ENCODE results near the gene SOX6. TPM values are rescaled to one million over a fixed set of nuclear protein-coding genes. Genes with fewer than 3 reads are reported as not detected.

The SOX6 gene
- total RNA-seq, 1 experiment from 2014 or later: under 0.01 TPM

- in situ Hi-C loops (cut with HindIII; ENCODE audit: low sequenced_read_pairs): no loop called here
- no peak for DNase-seq (ENCODE audit: low spot score)
Observed at GRCh38 chr11:15965562-15966250, 390.6 kb downstream of the SOX6 start.

- in situ Hi-C loops (cut with HindIII; ENCODE audit: low sequenced_read_pairs): no loop called here
- DNase-seq (ENCODE audit: low spot score): no peak
Observed at GRCh38 chr11:15963266-15963665, 393.1 kb downstream of the SOX6 start.

- no peak for DNase-seq (ENCODE audit: low spot score)
- in situ Hi-C loops (cut with HindIII; ENCODE audit: low sequenced_read_pairs): no loop called here
Observed at GRCh38 chr11:15958910-15959309, 397.4 kb downstream of the SOX6 start.

- in situ Hi-C loops (cut with HindIII; ENCODE audit: low sequenced_read_pairs): no loop called here
- DNase-seq (ENCODE audit: low spot score): no peak
Observed at GRCh38 chr11:15957234-15957633, 399.1 kb downstream of the SOX6 start.

GRCh38 chr11:15956302-15956701 is 400.0 kb downstream of the SOX6 start:
- in situ Hi-C loops (cut with HindIII; ENCODE audit: low sequenced_read_pairs): no loop called here
- DNase-seq (ENCODE audit: low spot score): no peak

GRCh38 chr11:15955595-15955994 is 400.8 kb downstream of the SOX6 start:
- no peak for DNase-seq (ENCODE audit: low spot score)
- in situ Hi-C loops (cut with HindIII; ENCODE audit: low sequenced_read_pairs): no loop called here

GRCh38 chr11:15947681-15948648 is 408.4 kb downstream of the SOX6 start:
- DNase-seq (ENCODE audit: low spot score): no peak

GRCh38 chr11:15945726-15946125 is 410.6 kb downstream of the SOX6 start:
- DNase-seq (ENCODE audit: low spot score): no peak
- in situ Hi-C loops (cut with HindIII; ENCODE audit: low sequenced_read_pairs): no loop called here

More at GRCh38 chr11:15947681-15948648, 408.4 kb downstream of the SOX6 start:
- in situ Hi-C loops (cut with HindIII; ENCODE audit: low sequenced_read_pairs): no loop called here

- in situ Hi-C loops (cut with HindIII; ENCODE audit: low sequenced_read_pairs): no loop called here
- DNase-seq (ENCODE audit: low spot score): no peak
Observed at GRCh38 chr11:15944460-15944859, 411.9 kb downstream of the SOX6 start.

- in situ Hi-C loops (cut with HindIII; ENCODE audit: low sequenced_read_pairs): no loop called here
- no peak for DNase-seq (ENCODE audit: low spot score)
Observed at GRCh38 chr11:15943418-15944197, 412.7 kb downstream of the SOX6 start.

- no peak for DNase-seq (ENCODE audit: low spot score)
- in situ Hi-C loops (cut with HindIII; ENCODE audit: low sequenced_read_pairs): no loop called here
Observed at GRCh38 chr11:15942936-15943335, 413.4 kb downstream of the SOX6 start.

- in situ Hi-C loops (cut with HindIII; ENCODE audit: low sequenced_read_pairs): no loop called here
- no peak for DNase-seq (ENCODE audit: low spot score)
Observed at GRCh38 chr11:15942126-15942525, 414.2 kb downstream of the SOX6 start.

GRCh38 chr11:15941206-15941770 is 415.1 kb downstream of the SOX6 start:
- in situ Hi-C loops (cut with HindIII; ENCODE audit: low sequenced_read_pairs): no loop called here
- no peak for DNase-seq (ENCODE audit: low spot score)

GRCh38 chr11:15940462-15941205 is 415.7 kb downstream of the SOX6 start:
- in situ Hi-C loops (cut with HindIII; ENCODE audit: low sequenced_read_pairs): no loop called here

GRCh38 chr11:15938983-15939382 is 417.4 kb downstream of the SOX6 start:
- in situ Hi-C loops (cut with HindIII; ENCODE audit: low sequenced_read_pairs): no loop called here
- no peak for DNase-seq (ENCODE audit: low spot score)

More at GRCh38 chr11:15940462-15941205, 415.7 kb downstream of the SOX6 start:
- no peak for DNase-seq (ENCODE audit: low spot score)

- DNase-seq (ENCODE audit: low spot score): no peak
- in situ Hi-C loops (cut with HindIII; ENCODE audit: low sequenced_read_pairs): no loop called here
Observed at GRCh38 chr11:15938121-15938611, 418.2 kb downstream of the SOX6 start.

GRCh38 chr11:15937601-15938120 is 418.7 kb downstream of the SOX6 start:
- DNase-seq (ENCODE audit: low spot score): no peak
- in situ Hi-C loops (cut with HindIII; ENCODE audit: low sequenced_read_pairs): no loop called here

GRCh38 chr11:15936011-15936410 is 420.3 kb downstream of the SOX6 start:
- DNase-seq (ENCODE audit: low spot score): no peak
- in situ Hi-C loops (cut with HindIII; ENCODE audit: low sequenced_read_pairs): no loop called here

All from G401 (cell line).